NCI-H2171 (cell line): ENCODE results near the gene DLG1.
"Not testable (repeated sequence)": the region's sequence is repeated elsewhere in the genome, so short reads cannot be mapped to it uniquely, and the experiment has no call there.

ENCODE experiments used
- DNase-seq: peaks from one replicate; lab custom pipeline; 2025; lab: John Stamatoyannopoulos, UW

Gene DLG1

GRCh38 chr3:197289726-197290125 is 8.7 kb downstream of the DLG1 start:
- DNase-seq: no peak

DNA sequence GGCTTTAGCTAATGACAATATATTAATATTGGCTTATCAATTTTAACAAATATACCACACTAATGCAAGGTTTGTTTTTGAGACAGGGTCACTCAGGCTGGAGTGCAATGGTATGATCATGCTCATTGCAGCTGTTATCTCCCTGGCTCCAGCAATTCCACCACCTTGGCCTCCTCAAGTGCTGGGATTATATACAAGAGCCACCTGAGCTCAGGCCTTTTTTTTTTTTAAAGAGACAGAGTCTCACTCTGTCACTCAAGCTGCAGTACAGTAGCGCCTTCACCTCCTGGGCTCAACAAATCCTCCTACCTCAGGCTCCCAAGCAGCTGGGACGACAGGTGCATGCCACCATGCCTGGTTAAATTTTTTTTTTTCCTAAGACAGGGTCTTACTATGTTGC is 11.7 kb downstream of the DLG1 start:
- DNase-seq: no peak

- DNase-seq: no peak
Measured at GRCh38 chr3:197285557-197285956, 12.9 kb downstream of the DLG1 start.

- no peak for DNase-seq
Measured at GRCh38 chr3:197283045-197283444, 15.4 kb downstream of the DLG1 start.

- no peak for DNase-seq
Measured at GRCh38 chr3:197281849-197282248, 16.6 kb downstream of the DLG1 start.

GRCh38 chr3:197280156-197280555 is 18.3 kb downstream of the DLG1 start:
- DNase-seq: no peak

GRCh38 chr3:197278933-197279332 is 19.5 kb downstream of the DLG1 start:
- DNase-seq: no peak

- not testable (repeated sequence) for DNase-seq
Measured at GRCh38 chr3:197276808-197277207, 21.6 kb downstream of the DLG1 start.

GRCh38 chr3:197270558-197271317 is 27.7 kb downstream of the DLG1 start:
- no peak for DNase-seq

- DNase-seq: no peak
Measured at GRCh38 chr3:197269024-197269423, 29.4 kb downstream of the DLG1 start.

DNA sequence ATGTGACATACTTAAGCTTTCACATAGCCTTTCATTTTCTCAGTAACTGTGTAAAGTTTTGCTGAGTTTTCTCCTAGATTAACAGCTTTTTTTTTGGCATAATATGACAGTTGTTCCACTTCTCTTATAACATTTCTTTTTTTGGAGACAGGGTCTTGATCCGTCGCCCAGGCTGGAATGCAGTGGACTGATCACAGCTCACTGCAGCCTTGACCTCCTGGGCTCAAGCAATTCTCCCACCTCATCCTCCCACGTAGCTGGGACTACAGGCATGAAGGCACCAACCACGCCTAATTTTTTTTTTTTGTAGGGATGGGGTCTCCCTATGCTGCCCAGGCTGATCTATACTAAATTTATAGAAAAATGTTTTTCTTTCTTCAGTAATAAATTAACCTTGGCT is 30.1 kb downstream of the DLG1 start:
- no peak for DNase-seq

GRCh38 chr3:197266331-197266730 is 32.1 kb downstream of the DLG1 start:
- no peak for DNase-seq

DNA sequence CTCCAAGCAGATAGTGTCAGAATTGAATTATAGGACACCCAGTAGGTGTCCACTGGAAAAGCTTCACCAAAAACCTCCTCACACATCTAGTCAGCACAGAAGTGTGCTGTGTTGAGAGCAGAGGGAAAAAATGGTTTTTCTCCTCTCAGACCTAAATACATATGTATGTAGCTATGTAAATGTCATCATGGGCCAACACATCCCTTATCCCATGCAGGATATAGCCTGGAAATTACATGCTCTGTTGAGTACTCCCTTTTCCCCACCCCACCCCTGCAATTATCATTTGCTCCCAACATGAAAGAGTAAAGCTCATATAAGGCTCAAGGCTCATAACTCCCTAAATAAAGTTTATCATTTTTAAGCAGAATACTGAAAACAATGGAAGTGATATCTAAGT is 35.7 kb downstream of the DLG1 start:
- DNase-seq: no peak

GRCh38 chr3:197261164-197261509 is 37.3 kb downstream of the DLG1 start:
- DNase-seq: no peak

GRCh38 chr3:197260491-197261163 is 37.8 kb downstream of the DLG1 start:
- DNase-seq: no peak

GRCh38 chr3:197259096-197259495 is 39.3 kb downstream of the DLG1 start:
- no peak for DNase-seq

GRCh38 chr3:197258168-197258755 is 40.1 kb downstream of the DLG1 start:
- no peak for DNase-seq

DNA sequence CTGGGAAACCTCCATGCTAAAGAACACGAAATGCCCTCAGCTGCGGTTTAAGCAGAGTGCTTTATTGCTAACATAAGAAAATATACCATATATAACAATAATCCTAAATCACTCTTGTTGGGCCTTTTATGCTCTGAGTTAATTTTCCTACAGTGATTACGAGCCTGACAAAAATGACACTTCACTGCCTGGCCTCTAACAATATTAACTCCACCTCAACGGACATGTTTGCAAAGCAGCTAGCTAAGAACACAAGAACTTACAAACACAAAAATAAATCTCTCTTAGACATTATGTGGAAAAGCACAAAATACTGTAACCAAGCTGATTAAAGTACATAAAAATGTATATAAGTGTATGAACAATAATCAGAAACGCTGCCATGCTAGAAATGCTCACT is 40.7 kb downstream of the DLG1 start:
- DNase-seq: no peak

DNA sequence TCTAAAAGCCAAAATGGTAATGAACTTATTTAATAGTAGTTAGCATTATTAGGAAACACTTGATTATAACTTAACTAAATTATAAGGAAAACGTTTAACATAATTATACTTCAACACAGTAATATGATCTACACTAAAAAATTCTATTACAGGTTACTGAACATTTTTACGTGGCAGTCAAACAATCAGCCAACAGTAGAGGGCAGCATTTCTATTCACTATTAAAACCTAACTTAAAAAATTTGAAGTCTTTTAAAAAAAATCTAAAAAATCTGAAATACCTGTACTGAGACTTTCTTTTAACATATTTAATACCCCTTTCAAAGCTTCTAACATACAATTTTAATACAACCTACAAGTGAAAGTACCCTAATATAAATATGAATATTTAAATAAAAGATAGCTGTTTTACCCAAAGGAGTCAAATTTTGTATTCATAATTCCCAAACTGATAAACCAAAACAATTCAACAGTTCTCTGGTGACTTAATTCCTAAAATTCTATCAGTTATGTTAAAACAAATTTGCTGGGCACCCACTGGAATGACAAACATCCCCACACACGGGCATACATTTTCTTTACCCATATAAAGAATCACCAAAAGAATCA is 41.5 kb downstream of the DLG1 start:
- peak; percentile 8 for DNase-seq

DNA sequence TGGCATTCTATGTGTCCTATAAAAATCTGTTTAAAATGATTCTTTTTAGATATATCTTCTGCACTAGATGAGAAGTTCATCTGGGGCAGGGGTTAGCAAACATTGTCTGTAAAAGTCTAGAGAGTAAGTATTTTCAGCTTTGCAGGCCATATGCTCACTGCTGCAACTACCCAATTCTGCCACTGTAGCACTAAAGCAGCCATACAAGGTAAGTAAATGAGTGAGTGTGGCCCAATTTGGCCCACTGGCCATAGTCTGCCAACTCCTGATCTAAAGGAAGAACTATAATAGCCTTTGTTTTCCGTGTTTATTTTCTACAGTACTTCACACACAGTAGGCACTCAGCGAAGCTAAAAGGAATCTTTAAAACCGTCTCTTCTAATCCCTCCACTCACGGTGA is 42.3 kb downstream of the DLG1 start:
- no peak for DNase-seq

- DNase-seq: no peak
Measured at GRCh38 chr3:197253238-197253947, 45.0 kb downstream of the DLG1 start.

DNA sequence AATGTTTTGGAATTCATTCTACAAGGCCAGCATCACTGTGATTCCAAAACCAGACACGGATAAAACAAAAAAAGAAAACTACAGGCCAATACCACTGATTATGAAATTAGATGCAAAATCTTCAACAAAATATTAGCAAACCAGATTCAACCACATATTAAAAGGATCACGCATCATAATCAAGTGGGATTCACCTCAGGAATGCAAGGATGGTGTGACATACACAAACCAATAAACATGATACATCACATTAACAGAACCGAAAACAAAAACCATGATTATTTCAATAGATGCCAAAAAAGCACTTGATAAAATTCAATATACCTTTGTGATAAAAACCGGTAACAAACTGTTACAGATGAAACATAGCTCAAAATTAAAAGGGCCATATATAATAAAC is 48.9 kb downstream of the DLG1 start:
- no peak for DNase-seq
